GM18498 (cell line): ENCODE results near the gene METTL9.
"Not testable (repeated sequence)": the region's sequence is repeated elsewhere in the genome, so short reads cannot be mapped to it uniquely, and the experiment has no call there.

ENCODE experiments used
- ATAC-seq: cut with Tn5 transposase; IDR thresholded peaks from one replicate; pipeline ENCODE4 v1.9.1; 2021; ENCODE audit warnings: mild to moderate bottlenecking, moderate library complexity; ENCODE audit not compliant: unreplicated experiment

METTL9 gene

GRCh38 chr16:21654881-21655280 lies 55.5 kb downstream of the METTL9 start:
- no peak for ATAC-seq

GRCh38 chr16:21656795-21657768 lies 57.7 kb downstream of the METTL9 start:
- ATAC-seq: no peak

GRCh38 chr16:21659124-21659523 lies 59.7 kb downstream of the METTL9 start:
- no peak for ATAC-seq

- ATAC-seq: no peak
Observed at GRCh38 chr16:21663889-21664647, 64.7 kb downstream of the METTL9 start, which contains the start of gene OTOA. OTOA (plus strand) TSS chr16:21663968; CDS start chr16:21678515, 14,547 bp downstream.

DNA sequence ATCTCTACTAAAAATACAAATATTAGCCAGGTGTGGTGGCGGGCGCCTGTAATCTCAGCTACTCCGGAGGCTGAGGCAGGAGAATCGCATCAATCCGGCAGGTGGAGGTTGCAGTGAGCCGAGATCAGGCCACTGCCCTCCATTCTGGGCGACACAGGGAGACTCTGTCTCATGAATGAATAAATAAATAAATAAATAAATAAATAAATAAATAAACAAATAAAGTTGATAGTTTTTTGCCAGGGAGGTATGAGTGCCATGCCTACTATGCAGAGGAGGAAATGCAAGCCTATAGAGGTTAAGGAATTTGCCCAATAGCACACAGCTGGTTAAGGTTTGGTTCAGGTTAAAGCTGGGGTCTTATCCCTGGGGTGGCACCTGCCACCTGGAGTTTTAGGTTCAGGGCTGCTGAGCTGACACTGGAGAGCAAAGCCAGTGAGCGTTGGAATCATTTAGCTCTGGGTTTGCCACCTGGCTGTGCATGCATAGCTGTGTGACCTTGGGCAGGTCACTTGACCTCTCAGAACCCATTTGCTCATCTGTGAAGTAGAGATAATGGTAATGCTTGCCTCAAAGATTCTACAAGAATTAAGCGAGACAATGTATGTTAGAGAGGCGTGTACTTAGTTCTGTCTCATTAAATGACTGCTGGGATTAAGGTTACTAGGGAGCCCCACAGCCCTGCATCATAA lies 65.6 kb downstream of the METTL9 start:
- ATAC-seq: no peak

DNA sequence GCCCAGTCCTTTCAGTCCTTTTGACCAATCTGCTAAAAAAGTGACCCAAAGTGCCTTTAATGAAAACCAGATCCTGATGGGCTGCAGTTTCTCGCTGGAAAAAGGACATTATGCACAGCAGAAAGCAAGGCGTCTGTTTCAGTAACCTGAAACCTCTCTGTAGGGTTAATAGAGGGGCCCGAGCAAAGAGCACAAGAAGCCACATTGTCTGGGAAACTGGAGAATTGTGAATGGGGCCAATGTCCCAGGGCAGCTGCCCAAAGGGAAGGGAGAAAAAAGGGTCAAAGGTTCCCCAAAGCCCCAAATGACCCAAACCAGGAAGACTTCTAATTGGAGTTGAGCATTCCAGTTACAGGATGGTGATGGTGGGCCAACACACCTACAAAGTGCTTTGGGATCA lies 67.4 kb downstream of the METTL9 start:
- no peak for ATAC-seq

DNA sequence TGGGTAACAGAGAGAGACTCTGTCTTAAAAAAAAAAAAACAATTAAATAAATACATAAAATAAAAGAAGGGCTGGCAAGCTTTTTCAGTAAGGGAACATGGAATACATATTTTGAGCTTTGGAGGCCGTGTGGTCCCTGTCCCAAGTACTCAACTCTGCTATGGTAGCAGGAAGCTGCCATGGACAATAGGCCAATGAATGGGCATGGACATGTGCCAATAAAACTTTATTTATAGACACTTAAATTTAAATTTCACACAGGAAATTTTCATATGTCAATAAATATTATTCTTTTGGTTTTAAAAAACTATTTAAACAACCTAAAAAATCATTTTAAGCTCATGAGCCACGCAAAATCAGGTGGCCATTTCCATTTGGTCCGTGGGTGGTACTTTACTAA lies 68.2 kb downstream of the METTL9 start:
- no peak for ATAC-seq

DNA sequence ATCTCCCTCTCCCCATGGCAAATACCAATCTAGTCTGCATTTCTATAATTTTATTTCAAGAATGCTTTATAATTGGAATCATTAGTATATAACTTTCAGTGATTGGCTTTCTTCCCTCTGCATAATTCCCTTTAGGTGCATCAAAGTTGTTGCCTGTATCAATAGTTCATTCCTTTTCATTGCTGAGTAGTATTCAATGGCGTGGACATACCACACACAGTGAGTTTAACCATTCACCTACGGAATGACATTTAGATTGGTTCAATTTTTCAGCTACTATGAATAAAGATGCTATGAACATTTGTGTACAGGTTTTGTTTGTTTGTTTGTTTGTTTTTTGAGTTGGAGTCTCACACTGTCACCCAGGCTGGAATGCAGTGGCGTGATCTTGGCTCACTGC lies 74.1 kb downstream of the METTL9 start:
- no peak for ATAC-seq

- not testable (repeated sequence) for ATAC-seq
Observed at GRCh38 chr16:21674456-21674855, 75.1 kb downstream of the METTL9 start.

GRCh38 chr16:21680714-21681113 lies 81.3 kb downstream of the METTL9 start:
- ATAC-seq: not testable (repeated sequence)

GRCh38 chr16:21683184-21683583 lies 83.8 kb downstream of the METTL9 start:
- ATAC-seq: no peak

GRCh38 chr16:21684199-21684598 lies 84.8 kb downstream of the METTL9 start:
- no peak for ATAC-seq

DNA sequence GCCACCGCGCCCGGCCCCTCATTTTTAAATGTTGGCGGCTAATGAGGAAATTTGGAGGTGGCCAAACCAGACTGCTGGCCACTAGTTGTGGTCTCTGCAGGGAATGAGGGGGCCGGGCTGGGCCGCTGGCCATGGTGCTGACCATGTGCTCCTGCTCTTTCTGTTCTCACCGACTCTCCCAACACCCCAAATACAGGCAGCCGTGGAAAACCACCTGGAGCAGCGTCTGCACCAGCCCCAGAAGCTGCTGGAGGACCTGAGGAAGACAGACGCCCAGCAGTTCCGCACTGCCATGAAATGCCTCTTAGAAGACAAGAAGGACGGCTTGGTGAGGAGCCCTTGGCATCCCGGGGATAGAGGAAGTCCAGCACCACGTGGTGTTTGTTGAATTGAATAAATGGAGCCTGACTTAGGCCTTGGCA lies 85.7 kb downstream of the METTL9 start:
- no peak for ATAC-seq

- ATAC-seq: no peak
Observed at GRCh38 chr16:21689107-21689506, 89.7 kb downstream of the METTL9 start.

- ATAC-seq: not testable (repeated sequence)
Observed at GRCh38 chr16:21690967-21691366, 91.6 kb downstream of the METTL9 start.

DNA sequence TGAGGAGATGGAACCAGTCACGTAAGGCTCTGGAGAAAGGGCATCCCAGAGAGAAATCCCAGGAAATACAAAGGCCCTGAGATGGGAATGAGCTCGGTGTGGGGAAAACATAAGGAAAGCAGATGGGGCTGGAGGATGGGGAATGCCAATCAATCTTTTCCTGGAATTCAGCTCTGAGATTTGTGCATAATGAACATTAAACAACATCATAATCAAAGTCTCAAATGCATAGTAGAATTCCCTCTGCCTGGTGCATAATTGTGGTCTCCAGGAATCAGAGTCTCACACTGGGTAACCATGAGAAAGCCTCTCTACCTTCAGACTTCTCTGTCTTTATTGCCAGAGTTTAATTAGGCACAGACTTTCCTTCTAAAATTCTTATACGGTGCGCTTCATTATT lies 95.2 kb downstream of the METTL9 start:
- no peak for ATAC-seq

DNA sequence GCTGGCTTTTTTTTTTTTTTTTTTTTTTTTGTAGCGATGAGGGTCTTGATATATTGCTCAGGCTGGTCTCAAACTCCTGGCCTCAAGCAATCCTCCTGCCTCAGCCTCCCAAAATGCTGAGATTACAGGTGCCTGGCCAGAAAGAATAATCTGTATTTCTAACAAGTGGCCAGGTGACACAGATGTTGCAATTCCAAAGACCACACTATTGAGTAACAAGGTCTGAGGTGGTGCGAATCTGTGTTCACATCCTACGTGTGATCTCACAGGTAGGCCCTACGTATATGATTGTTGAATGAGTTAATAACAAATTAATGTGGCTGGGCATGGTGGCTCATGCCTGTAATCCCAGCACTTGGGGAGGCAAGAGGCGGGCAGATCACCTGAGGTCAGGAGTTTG lies 97.7 kb downstream of the METTL9 start:
- no peak for ATAC-seq

DNA sequence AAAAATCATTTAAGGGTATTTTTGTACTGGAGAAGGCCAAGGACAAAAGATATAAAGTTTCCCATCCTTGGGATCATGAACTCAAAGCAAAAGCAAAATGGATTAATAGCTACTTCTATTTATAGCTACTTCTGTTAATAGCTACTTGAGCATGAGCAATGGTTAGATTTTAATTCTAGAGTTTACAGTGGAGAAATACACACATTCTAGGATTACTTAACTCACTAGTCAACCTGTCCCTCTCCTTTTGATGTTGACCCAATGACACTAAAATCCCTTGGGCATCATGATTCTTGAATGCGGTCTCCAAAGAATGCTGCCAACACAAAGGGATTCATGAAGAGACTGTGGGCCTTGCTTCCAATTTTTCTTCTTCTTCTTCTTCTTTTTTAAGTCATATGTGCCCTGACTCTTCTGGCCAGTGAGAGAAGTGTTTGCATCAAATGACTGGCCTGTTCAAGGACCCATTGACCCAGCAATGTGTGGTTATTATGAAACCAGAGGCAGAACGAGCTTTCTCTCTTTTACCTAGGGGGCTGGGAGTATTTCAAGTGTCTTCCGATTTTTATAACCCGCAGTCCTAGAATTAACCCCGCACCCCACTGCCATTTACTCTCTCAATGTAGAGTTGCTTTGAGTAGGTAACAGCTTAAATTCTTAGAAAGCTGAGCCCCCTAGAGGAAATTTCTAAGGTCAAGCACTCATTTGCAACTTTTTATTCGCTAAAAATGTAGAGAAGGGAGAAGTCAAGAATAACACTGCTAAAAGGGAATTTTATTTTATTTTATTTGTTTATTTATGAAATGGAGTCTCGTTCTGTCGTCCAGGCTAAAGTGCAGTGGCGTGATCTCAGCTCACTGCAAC lies 99.0 kb downstream of the METTL9 start:
- ATAC-seq: no peak

- ATAC-seq: no peak
Observed at GRCh38 chr16:21701271-21701670, 101.9 kb downstream of the METTL9 start.

GRCh38 chr16:21702276-21702675 lies 102.9 kb downstream of the METTL9 start:
- no peak for ATAC-seq
